Measurements from ENCODE around the gene SLC22A16. TPM values are rescaled to one million over a fixed set of nuclear protein-coding genes. Genes with fewer than 3 reads are reported as not detected.

Gene SLC22A16
- total RNA-seq, 1 donor from 2014 or later, result not detected

DNA sequence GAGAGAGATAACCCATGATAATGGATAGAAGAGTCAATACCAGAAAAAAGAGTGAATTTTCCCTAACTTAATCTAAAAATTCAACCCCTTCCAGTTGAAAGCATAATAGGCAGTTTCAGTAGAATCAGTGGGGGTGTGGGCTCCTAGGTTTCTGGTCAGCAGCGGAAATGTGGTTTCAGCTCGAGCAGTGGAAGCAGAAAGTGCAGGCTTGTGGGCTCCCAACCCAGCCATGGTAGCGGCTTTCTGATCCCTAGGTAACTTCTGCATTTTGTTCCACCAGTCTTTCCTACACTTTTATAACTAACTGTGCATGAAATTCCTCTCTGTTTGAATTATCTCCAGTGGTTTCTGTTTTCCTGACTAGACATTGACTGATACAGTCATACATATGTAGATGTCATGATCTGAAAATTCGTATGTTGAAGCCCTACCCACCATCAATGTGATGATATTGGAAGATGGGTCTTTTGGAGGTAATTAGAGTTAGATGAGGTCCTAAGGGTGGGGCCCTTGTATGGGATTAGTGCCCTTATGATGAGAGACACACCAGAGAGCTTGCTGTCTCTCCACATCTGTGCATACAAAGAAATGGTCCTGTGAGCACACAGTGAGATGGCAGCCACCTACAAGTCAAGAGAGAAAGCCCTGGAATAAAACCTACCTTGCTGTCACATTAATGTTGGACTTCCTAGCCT lies 54.5 kb downstream of the SLC22A16 start:
- H3K27ac Mint-ChIP-seq, result no peak overlapping the region

DNA sequence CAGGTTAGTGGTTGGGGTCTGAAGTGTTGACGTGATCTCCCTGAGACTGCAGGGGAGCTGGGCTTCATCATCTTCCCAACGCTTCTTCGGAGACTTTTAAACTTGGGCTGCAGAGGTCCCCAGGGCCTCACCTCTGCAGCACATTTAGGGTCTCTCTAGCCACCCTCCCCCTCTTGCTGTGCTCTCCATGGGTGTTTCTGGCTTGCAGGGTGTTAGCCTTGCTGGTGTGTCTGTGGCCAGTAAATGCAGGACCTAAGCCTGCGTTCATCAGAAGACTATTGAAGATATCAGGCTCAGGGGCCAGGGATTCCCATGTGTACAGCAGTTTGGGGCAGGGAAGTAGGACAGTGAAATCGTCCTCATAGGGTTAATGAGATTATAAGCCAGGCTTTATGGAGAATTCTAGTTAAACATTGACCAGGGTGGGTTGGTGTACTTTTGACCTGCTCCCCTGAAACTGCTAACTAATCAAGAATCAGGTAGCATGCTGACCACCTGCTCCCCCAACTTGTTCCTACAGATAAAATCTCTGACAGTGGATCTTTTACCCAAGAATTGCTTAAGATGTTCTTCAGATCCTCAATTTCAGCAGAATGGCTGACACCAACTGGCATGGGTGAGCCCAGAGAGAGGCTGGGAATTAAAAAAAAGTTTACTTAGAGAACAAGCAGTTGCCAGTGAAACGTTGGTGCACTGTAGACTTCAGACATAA lies 57.2 kb downstream of the SLC22A16 start:
- H3K36me3 Mint-ChIP-seq, result no peaks in the 10 kb centered on the region
- H3K4me1 Mint-ChIP-seq, result peaks cover 3% of the 10 kb centered on the region
- H3K4me3 Mint-ChIP-seq, result no peak overlapping the region
- DNase-seq (ENCODE audit: low spot score in 2 of 2, unreplicated experiment in 2 of 2), result no peak
- no peak overlapping the region for H3K27ac Mint-ChIP-seq
- TF ChIP-seq, protein P1, sequence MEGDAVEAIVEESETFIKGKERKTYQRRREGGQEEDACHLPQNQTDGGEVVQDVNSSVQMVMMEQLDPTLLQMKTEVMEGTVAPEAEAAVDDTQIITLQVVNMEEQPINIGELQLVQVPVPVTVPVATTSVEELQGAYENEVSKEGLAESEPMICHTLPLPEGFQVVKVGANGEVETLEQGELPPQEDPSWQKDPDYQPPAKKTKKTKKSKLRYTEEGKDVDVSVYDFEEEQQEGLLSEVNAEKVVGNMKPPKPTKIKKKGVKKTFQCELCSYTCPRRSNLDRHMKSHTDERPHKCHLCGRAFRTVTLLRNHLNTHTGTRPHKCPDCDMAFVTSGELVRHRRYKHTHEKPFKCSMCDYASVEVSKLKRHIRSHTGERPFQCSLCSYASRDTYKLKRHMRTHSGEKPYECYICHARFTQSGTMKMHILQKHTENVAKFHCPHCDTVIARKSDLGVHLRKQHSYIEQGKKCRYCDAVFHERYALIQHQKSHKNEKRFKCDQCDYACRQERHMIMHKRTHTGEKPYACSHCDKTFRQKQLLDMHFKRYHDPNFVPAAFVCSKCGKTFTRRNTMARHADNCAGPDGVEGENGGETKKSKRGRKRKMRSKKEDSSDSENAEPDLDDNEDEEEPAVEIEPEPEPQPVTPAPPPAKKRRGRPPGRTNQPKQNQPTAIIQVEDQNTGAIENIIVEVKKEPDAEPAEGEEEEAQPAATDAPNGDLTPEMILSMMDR (IDR thresholded peaks at IDR 0.05; ENCODE audit: unreplicated experiment), result no peak
- H3K27me3 Mint-ChIP-seq (ENCODE audit: low read depth), result peaks cover 20% of the 10 kb centered on the region
- peaks cover 8% of the 10 kb centered on the region for H3K9me3 Mint-ChIP-seq

More for the DNA sequence above, 54.5 kb downstream of the SLC22A16 start:
- Mint-ChIP-seq H3K36me3 (no peaks in the 10 kb centered on the region), H3K27me3 (ENCODE audit: low read depth) (peaks cover 33% of the 10 kb centered on the region), H3K4me1 (peaks cover 10% of the 10 kb centered on the region), H3K9me3 (peaks cover 8% of the 10 kb centered on the region), H3K4me3 (no peak overlapping the region)
- TF ChIP-seq, protein P1 (IDR thresholded peaks at IDR 0.05; ENCODE audit: unreplicated experiment), result no peak
- DNase-seq (ENCODE audit: low spot score in 2 of 2, unreplicated experiment in 2 of 2), result no peak

DNA sequence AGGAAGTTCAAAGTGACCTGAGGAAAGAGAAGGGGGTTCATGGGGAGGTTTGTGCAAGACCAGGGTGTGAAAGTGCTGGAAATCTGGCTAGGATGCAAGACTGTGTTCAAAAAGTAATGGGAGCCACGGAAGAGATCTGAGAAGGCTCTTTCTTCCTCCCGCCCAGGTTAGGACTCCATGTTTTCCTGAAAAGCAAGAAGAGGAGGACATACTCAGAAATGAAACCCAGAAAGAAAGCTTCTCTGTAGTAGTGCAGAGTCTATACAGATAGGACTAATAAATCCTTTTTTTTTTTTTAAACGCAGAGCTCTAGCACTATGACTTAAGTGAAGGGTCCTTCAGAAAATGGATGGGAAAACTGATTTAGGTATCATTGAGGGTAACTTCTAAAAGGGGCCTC lies 57.8 kb downstream of the SLC22A16 start:
- peaks cover 2% of the 10 kb centered on the region for H3K4me1 Mint-ChIP-seq
- H3K27me3 Mint-ChIP-seq (ENCODE audit: low read depth), result peaks cover 16% of the 10 kb centered on the region
- no peak overlapping the region for H3K4me3 Mint-ChIP-seq
- TF ChIP-seq, protein P1 (IDR thresholded peaks at IDR 0.05; ENCODE audit: unreplicated experiment), result no peak
- peaks cover 8% of the 10 kb centered on the region for H3K9me3 Mint-ChIP-seq
- no peak overlapping the region for H3K27ac Mint-ChIP-seq
- DNase-seq (ENCODE audit: low spot score in 2 of 2, unreplicated experiment in 2 of 2), result no peak
- H3K36me3 Mint-ChIP-seq, result no peaks in the 10 kb centered on the region

DNA sequence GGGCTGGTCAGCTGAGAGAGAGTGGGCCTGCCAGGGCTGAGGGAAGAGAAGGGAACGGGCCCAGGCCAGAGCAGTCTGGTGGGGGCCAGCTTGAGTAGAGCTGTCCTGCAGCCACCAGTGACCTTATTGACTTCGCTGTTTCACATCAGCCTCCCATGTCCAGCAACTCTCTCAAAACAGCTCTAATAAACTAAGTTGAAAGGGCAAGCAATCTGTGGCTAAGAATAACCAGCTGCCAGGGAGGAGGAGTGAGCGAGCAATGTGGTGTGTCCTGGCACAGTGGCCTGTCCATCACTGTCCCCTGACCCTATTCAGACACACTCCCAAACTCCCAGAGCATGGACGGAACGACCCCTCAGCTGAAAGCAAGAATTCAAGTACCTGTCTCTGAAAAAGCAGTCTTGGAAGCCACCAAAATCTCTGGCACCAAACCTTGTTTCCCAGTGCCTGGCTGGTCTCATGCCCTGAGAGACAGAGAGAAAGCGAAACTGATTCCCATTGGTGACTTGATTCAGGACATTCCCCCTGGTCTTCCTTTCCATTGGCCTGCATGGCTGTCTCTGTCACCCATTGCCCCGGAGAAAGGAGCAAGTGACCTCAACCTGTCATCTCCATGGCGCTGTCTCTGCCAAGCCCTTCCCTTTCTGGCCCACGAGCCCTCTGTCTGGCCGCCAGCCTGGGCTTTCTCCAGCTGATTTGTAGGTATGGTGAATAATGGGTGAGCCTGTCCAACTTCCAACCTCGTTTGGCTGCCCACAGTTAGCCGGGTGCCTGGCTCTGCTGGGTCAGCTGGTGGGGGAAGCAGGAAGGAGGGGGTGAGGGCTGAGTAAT lies 61.1 kb downstream of the SLC22A16 start, which contains the start of gene DDO:
Gene DDO (minus strand): TSS at position 490 of the 831 bp plus-strand sequence. CDS start 2,113 bp downstream, outside the sequence.
- H3K27me3 Mint-ChIP-seq (ENCODE audit: low read depth), result peaks cover 13% of the 10 kb centered on the region
- H3K9me3 Mint-ChIP-seq, result no peaks in the 10 kb centered on the region
- no peaks in the 10 kb centered on the region for H3K4me1 Mint-ChIP-seq
- TF ChIP-seq, protein P1 (IDR thresholded peaks at IDR 0.05; ENCODE audit: unreplicated experiment), result no peak
- H3K36me3 Mint-ChIP-seq, result no peaks in the 10 kb centered on the region
- H3K4me3 Mint-ChIP-seq, result no peak within 1 kb of the TSS
- DNase-seq (ENCODE audit: low spot score in 2 of 2, unreplicated experiment in 2 of 2), result no peak
- H3K27ac Mint-ChIP-seq, result no peak within 1 kb of the TSS

DNA sequence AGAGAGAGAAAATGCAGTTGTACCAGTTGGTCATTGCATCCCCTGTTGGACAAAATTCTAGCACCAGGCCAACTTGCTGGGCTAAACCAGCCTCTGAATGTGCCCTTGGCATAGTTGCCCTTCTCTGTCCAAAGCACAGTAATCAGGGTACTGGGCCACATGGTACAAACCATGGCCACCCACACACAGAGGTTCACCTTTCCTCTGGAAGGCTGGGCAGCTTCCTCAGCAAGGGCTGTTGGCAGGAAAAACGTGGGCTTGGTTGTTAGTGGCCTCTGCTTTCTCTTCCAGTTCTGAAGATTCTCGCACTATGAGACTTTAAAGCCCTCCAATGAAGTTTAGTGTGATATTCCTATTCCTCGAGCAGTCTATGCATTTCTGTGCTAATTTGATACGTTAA lies 61.7 kb downstream of the SLC22A16 start:
- Mint-ChIP-seq H3K27me3 (ENCODE audit: low read depth) (peaks cover 13% of the 10 kb centered on the region), H3K36me3 (no peaks in the 10 kb centered on the region)

More for the DNA sequence above, 61.7 kb downstream of the SLC22A16 start:
- no peak for DNase-seq (ENCODE audit: low spot score in 2 of 2, unreplicated experiment in 2 of 2)
- TF ChIP-seq, protein P1 (IDR thresholded peaks at IDR 0.05; ENCODE audit: unreplicated experiment), result no peak
- H3K4me3 Mint-ChIP-seq, result no peak overlapping the region
- no peaks in the 10 kb centered on the region for H3K4me1 Mint-ChIP-seq
- no peak overlapping the region for H3K27ac Mint-ChIP-seq
- no peaks in the 10 kb centered on the region for H3K9me3 Mint-ChIP-seq
